Measurements from ENCODE around the gene LIG4.

The LIG4 gene

DNA sequence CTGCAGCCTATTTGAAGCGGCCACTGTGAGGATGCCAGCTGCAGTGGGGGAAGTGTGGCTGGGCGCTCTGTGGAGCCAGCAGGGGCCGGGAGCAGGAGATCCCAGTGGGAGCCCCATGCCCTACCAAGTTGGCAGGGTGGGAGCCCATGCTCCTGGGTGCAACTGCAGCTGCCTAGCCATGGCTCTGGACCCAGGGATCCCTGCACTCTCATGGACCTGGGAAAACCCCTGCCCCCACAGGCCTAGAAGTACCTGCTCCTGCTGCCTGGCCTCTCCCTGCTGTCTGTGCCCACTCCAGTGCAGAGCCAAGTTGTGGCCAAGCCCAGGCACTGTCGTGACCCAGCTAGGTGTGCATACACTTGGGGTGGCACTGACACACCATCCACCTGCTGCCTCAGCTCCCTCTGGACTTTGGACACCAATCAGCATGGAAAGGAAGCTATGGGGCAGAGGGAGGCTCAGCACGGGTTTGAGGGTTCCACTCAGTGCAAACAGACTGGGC lies 20.9 kb downstream of the LIG4 start:
- no peak for DNase-seq (ENCODE audit: low read depth in 2 of 2)

- DNase-seq (ENCODE audit: low read depth in 2 of 2) = no peak
Measured at GRCh38 chr13:108193806-108194205, 21.5 kb downstream of the LIG4 start.

DNA sequence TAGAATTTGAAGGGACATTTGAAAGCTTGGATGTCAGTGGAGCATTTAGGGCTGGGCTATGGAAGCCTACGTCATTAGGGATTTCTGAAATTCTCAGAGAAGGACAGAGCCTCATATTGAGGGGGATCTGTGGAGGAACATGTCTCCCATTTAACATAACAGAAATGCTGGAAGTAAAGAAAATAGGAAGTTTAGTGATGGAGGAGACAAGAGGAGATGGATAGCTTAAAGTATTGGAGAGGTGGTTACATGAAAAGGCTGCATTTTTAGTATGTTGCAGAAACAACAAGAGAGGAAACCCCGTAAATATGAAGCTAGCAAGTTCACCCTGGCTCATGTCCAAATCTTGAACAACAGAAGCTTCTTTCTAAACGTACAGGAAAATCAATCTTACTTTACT lies 24.4 kb downstream of the LIG4 start:
- no peak for DNase-seq (ENCODE audit: low read depth in 2 of 2)

- DNase-seq (ENCODE audit: low read depth in 2 of 2) = no peak
Measured at GRCh38 chr13:108188260-108188659, 27.1 kb downstream of the LIG4 start.

DNA sequence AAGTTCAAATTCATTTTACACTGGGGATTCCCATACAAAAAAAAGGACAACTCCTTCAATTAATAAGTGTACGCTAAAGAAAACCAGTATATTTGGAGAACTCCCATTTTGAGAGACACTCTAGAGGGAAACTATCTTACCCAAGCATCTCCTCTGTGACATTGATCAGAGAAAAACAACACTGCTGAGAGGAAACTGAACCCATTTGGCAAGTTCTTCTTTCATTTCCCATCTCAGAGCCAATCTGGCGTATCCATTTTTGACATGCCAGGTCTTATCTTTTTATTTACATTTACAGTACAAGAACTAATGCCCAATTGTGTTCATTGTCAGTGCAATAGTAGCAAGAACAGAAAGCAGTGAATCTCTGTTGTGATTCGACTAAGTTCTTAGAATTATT lies 30.1 kb downstream of the LIG4 start:
- no peak for DNase-seq (ENCODE audit: low read depth in 2 of 2)

DNA sequence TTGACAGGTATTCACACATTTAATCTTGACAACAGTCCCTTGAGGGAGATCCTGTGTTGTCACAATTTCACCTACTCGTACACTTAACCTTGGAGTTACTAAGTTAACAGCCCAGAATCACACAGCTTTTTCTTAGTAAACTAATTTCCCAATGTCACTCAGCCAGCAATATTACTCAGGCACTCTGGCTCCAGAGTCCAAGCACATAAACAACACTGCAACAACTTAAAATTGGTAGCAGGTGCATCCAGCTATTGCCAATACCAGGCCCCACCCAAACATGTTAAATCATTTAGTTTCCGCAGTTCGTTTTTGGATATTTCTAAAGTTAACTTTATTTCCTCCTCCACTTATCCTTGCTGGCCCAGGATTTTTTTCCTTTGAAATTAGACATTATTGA lies 32.7 kb downstream of the LIG4 start:
- no peak for DNase-seq (ENCODE audit: low read depth in 2 of 2)

- DNase-seq (ENCODE audit: low read depth in 2 of 2) = no peak
Measured at GRCh38 chr13:108178078-108178477, 37.3 kb downstream of the LIG4 start.

DNA sequence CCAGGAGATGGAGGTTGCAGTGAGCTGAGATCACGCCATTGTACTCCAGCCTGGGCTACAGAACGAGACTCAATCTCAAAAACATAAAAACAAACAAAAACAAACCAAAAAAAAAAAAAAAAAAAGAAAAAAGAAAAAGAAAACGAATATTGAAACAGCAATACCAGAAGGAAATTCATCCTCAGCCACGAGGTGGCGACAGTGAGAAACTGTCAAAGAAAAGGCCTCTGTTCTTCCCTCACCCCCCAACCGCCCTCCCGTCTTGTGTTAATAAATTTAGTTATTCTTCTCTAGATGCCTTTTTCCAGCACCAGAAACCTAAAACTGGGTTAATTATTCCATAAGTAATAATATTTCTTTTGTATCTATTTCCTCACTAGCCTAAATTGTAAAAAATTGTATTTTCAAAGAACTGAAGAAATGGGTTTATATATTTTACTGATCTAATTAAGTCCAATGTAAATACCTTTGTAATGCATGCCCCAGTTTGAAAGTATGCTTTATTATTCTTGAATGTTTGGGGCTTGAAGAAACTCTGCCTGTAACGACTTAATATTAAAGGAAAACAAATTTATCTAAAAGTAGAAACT lies 38.6 kb downstream of the LIG4 start:
- peak; percentile 9 to 40 for DNase-seq (ENCODE audit: low read depth in 2 of 2)

DNA sequence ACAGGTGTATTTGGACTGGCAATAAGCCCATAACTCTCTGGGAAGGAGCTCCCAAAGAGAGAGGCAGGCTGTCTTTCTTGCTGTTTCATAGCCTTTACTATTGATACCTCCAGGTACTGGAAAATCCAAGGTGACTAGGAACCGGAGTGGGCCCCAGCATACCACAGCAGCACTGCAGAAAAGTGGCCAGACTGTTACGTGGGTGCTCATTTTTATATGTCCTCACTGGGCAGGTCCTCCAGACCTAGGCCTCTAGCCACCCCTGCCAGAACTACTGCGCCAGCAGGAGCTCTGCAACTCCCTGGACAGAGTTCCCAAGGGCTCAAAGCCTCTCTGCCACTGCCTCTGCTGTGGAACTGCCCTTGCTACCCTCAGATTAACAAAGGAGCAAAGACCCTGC lies 46.4 kb downstream of the LIG4 start:
- DNase-seq (ENCODE audit: low read depth in 2 of 2) = no peak

DNA sequence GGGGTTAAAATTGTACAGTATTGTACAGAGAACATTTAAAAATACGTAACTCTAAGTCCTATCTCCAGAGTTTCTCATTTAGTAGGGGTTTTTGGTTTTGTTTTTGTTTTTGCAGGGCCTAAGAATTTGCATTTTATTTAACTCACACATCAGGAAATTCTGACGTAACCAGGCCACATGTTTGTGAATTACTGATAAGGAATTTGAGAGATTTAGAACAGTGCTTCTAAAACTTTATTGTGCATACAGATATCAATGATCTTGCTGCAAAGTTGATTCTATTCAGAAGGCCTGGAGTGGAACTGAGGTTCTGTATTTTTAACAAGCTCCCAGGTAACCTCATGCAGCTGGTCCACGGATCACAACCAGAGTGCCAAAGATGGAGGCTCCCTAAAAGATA lies 49.3 kb downstream of the LIG4 start:
- DNase-seq (ENCODE audit: low read depth in 2 of 2) = no peak

- DNase-seq (ENCODE audit: low read depth in 2 of 2) = no peak
Measured at GRCh38 chr13:108158746-108159145, 56.6 kb downstream of the LIG4 start.
